NCI-H2227 treated with DMSO at 0.1 percent for 48 hours (cell line): ENCODE data around the gene OBSCN.

Experiments used
- DNase-seq: peaks from one replicate; lab custom pipeline; 2025; lab: John Stamatoyannopoulos, UW

The OBSCN gene

DNA sequence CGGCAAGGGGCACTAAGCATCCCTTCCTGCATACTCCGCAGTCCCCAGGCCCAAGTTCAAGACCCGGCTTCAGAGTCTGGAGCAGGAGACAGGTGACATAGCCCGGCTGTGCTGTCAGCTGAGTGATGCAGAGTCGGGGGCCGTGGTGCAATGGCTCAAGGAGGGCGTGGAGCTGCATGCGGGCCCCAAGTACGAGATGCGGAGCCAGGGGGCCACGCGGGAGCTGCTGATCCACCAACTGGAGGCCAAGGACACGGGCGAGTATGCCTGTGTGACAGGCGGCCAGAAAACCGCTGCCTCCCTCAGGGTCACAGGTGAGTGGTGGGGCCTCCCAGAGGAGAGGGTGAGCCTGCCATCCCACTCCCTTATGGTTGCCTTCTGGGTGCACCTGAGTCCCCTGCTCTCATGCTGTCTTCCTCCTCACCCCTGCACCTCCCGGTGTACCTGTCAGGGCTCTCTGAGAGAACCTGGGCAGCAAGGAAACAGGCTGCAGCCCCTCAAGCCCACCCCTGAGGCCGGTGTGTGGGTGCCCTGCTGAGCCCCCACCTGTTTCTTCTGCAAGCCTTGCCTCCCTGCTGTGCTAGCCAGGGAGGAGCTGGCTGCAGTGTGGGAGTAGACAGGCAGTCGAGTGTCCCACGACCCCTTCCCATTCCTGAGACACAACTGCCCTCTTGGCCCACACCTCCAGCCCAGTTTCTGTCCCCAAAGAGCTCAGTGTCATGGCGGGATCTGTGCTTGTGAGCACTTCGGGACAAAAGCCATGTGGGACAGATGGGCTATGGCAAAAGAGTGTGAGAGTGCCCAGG, 99.6 kb downstream of the OBSCN start:
- DNase-seq = no peak

DNA sequence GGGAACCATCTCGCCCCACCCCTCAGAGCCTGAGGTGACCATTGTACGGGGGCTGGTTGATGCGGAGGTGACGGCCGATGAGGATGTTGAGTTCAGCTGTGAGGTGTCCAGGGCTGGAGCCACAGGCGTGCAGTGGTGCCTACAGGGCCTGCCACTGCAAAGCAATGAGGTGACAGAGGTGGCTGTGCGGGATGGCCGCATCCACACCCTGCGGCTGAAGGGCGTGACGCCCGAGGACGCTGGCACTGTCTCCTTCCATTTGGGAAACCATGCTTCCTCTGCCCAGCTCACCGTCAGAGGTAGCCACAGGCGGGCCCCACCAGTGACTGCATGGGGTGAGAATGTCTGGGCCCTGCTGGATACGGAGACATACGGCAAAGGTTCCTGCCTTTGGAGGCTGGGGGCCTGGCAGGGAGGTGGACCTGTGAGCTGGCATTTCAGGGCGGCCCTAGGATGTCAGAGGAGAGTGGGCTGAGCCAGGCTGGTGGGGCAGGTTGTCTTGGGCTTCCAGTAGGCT, 100.3 kb downstream of the OBSCN start:
- no peak for DNase-seq

DNA sequence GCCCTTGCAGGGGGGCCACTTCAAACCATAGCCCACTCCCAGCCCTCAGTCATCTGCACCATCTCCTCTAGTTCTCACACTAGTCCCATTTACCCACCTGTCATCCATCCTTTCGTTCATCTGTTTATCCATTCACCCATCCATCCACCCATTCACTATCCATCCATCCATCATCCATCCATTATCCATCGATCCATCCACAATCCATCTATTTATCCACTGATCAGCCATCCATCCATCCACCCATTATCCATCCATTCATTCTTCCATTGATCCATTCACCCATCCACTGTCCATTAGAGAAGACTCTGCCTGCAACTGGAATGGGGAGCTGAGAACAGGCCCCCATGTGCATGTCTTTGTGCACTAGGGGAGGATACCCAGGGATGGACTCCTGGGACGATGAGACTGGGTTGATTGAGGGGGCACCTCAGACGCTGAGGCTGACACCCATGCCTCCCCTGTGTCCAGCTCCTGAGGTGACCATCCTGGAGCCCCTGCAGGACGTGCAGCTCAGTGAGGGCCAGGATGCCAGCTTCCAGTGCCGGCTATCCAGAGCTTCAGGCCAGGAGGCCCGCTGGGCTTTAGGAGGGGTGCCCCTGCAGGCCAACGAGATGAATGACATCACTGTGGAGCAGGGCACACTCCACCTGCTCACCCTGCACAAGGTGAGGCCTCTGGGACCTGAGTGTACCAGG, 100.9 kb downstream of the OBSCN start:
- no peak for DNase-seq

DNA sequence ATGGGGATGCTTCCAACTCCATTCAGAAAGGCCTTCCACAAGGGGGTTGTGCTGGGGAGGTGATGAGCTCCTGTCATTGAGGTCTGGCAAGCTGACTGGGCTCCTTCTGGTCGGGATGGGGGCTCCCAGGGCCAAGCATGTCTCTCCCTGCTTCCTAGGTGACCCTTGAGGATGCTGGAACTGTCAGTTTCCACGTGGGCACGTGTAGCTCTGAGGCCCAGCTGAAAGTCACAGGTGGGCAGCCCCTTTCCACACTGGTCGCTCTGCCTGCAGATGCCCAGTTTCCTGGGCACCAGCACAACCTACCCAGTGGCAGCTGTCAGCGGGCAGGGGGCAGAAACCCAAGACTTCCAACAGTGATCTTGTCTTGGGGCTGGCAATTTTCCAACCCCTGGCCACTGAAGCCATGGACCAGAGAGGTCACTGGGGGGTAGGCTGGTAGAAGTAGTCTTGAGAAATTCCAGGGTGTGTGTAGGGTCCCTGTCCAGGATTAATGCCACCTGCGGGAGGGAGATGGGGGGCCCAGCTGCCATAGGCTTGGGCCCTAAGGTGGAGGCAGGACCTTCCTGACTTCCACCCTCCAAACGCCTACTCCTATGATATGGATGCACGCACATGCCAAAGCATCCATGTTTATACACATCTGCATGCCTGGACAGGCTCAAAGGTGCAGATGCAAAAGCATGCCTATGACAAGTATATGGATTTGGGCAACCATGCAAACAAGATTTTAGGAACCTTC, 101.7 kb downstream of the OBSCN start:
- no peak for DNase-seq

GRCh38 chr1:228310162-228310792, 102.4 kb downstream of the OBSCN start:
- DNase-seq = no peak

- DNase-seq = no peak
Observed at GRCh38 chr1:228311091-228311490, 103.2 kb downstream of the OBSCN start.

GRCh38 chr1:228312136-228312764, 104.4 kb downstream of the OBSCN start:
- no peak for DNase-seq

DNA sequence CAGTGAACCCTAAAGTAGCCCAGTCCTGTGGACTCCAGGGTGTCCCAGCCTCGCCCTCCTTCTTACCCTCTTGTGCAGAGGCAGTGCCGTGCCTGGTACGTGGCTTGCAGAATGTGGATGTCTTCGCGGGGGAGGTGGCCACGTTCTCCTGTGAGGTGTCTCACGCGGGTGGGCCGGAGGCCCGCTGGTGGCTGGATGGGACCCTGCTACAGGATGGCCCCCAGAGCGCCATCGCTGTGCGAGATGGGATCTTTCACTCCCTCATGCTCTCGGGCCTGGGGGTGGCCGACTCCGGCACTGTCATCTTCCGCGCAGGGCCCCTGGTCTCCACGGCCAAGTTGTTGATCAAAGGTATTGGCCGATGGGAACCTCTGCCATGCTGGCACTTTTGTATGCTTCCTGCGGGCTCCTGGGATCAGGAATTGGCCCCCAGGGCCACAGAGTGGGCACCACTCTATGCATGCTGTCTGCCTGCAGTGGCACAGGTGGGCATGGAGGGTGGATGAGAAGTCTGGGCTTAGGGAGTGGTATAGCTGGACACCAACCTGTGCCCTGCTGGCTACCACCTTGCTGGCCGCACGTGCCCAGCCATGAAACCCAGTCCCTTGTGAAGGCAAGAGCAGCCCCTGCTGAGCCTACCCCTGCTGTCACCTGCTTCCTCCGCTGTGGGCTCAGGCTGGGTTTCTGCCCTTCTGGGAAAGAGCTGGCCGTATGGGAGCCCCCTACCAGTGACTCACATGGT, 105.9 kb downstream of the OBSCN start:
- DNase-seq = no peak

DNA sequence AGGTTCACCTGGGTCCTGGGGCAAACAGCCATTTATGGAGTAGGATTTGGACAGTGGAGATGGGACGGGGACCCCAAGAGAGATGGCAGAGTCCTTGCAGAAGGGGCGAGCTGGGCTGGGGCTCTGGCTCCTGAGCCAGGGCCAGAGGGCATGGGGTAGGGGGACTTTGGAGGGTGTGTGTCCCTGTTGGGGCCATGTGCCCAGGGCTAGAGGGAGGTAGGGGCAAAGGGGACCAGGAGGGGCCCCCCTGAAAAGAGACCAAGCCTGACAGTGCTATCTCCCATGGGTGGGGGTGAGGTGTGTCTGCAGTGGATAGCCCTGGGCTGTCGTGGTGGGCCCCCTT, 106.4 kb downstream of the OBSCN start:
- no peak for DNase-seq

DNA sequence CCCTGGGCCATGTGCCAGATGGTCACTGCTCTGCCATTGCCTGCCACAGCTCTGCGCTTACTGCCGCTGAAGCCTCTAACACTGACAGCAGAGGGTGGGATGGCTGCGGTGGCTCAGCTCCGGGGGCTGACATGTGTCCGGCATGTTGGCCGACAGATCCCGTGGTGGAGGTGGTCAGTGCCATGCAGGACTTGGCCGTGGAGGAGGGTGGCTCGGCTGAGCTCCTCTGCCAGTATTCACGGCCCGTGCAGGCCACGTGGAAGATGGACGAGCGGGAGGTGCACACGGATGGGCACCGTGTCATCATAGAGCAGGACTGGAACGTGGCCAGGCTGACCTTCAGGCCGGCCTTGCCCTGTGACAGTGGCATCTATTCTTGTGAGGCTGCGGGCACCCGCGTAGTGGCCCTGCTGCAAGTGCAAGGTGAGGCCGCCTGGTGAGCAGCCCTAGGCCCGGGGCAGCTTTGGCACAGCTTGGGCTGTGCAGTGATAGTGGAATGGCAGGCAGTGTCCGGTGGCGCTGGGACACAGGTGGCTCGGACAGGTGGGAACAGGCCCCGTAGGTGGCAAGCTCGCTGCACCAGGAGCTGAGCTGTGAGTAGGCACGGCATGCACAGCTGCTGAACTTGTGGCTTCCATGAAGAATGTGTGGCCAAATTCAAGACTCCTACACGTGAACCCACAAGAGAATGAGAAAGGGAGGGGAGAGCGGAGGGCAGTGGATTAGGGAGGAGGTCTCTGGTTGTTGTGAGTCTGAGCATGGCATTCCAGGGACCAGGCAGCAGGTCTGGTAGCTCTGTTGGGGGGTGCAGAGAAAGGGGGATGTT, 107.0 kb downstream of the OBSCN start:
- DNase-seq = no peak

- DNase-seq = no peak
Observed at GRCh38 chr1:228315484-228315944, 107.7 kb downstream of the OBSCN start.

- DNase-seq = no peak
Observed at GRCh38 chr1:228315945-228316588, 108.2 kb downstream of the OBSCN start.

DNA sequence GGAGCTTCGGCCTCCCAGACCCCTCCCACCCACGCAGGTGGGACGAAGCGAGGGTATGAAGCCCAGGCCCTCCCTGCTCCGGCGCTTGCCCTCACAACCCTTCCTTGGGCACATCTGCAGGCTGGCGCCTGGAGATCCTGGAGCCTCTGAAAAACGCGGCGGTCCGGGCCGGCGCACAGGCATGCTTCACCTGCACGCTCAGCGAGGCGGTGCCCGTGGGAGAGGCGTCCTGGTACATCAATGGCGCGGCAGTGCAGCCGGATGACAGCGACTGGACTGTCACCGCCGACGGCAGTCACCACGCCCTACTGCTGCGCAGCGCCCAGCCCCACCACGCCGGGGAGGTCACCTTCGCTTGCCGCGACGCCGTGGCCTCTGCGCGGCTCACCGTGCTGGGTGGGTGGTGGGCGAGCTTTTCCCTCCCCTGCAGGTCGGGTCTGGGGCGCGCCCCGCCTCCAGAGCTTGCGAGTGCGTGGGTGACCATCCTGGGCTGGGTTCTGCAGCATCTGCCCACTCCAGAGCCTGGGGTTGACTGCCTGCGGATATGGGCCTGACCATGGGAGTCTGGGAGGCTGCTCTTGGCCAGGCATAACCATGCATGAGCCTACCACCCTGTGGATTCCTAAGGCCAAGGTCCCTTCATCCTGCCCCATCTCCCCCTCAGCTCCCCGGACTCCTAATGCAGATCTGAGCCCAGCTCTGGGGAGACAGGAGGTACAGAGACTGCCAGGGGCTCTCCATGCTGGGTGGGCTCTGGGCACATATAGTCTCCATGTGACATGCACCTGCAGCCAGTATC, 108.9 kb downstream of the OBSCN start:
- no peak for DNase-seq

GRCh38 chr1:228317411-228317828, 109.6 kb downstream of the OBSCN start:
- no peak for DNase-seq

DNA sequence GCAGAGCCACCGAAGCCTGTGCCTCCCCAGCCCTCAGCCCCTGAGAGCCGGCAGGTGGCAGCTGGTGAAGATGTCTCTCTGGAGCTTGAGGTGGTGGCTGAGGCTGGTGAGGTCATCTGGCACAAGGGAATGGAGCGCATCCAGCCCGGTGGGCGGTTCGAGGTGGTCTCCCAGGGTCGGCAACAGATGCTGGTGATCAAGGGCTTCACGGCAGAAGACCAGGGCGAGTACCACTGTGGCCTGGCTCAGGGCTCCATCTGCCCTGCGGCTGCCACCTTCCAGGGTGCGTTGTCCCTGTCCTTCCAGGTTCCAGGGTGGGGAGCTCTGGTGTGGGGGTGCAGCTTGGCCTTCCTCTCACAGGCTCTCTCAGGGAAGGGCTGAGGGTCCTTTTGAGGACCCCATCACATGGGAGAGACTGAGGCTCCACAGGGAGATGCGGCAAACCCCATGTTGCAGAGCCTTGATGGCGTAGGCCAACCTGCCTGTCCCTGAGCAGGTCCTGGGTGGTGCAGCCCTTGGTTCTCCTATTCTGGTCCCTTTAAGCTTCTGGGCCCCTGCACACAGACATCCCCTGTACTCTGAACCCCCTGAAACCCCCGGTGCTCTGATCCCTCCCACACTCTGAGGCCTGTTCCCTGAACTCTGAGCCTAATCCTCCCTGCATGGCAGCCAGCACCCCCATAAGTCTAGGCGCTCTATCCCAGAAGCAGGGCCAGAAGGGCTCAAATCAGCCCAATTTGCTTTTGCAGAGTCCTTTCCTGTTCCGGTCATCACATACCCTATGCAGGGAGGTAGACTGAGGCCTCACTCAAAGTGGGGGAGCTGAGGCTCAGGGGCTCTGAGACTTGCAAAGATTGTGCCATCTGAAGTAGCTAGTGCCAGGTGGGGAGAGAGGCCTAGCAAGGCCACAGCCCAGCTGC, 110.3 kb downstream of the OBSCN start:
- no peak for DNase-seq

GRCh38 chr1:228318823-228319241, 111.0 kb downstream of the OBSCN start:
- no peak for DNase-seq

GRCh38 chr1:228319352-228320088, 111.7 kb downstream of the OBSCN start:
- no peak for DNase-seq
